HepG2 (cell line): Measurements from ENCODE around the gene ERO1A. TPM values are rescaled to one million over a fixed set of nuclear protein-coding genes. Genes with fewer than 3 reads are reported as not detected.
A peak's percentile ranks its signal among the peaks of the same experiment; 100 is the strongest.

Source experiments
- CTCF ChIP-seq: sonication (generic); formaldehyde crosslinking; IDR thresholded peaks from 2 replicates; pipeline ENCODE4 v1.5.0; 2020; ENCODE audit warnings: mild to moderate bottlenecking, missing genetic modification reagents, moderate library complexity
- DRAP1 ChIP-seq: IDR thresholded peaks from 2 replicates; pipeline ENCODE4 v1.6.1; 2016; ENCODE audit warnings: missing genetic modification reagents, missing compliant biosample characterization
- E2F2 ChIP-seq: sonication (generic); formaldehyde crosslinking; IDR thresholded peaks from 2 replicates; pipeline ENCODE4 v1.4.0; 2020; ENCODE audit warnings: missing genetic modification reagents, borderline replicate concordance
- HDAC6 ChIP-seq: fragments of 200-600 bp; sonication (generic); IDR thresholded peaks from 2 replicates; pipeline ENCODE4 v1.7.0; 2017; ENCODE audit warnings: mild to moderate bottlenecking, antibody characterized with exemption, low read length, low read depth
- JUN ChIP-seq: sonication (generic); formaldehyde crosslinking; IDR thresholded peaks from 2 replicates; pipeline ENCODE4 v1.4.0; 2020; ENCODE audit warnings: mild to moderate bottlenecking, missing genetic modification reagents
- KMT2A ChIP-seq: sonication (generic); formaldehyde crosslinking; IDR thresholded peaks from 2 replicates; pipeline ENCODE4 v1.4.0; 2020; ENCODE audit warnings: missing genetic modification reagents
- NR0B2 ChIP-seq: sonication (generic); formaldehyde crosslinking; IDR thresholded peaks from 2 replicates; pipeline ENCODE4 v1.4.0; 2020; ENCODE audit warnings: mild to moderate bottlenecking, missing genetic modification reagents
- PHB2 ChIP-seq: fragments of 450-650 bp; IDR thresholded peaks from 2 replicates; pipeline ENCODE4 v1.6.1; 2018; ENCODE audit not compliant: partially characterized antibody
- RXRA ChIP-seq: sonication (generic); formaldehyde crosslinking; IDR thresholded peaks from 2 replicates; pipeline ENCODE4 v1.5.1; 2020; ENCODE audit warnings: missing genetic modification reagents
- TEF ChIP-seq: sonication (generic); formaldehyde crosslinking; IDR thresholded peaks from 2 replicates; pipeline ENCODE4 v1.5.0; 2020; ENCODE audit warnings: missing genetic modification reagents
- TRAFD1 ChIP-seq: sonication (generic); formaldehyde crosslinking; IDR thresholded peaks from 2 replicates; pipeline ENCODE4 v1.5.1; 2020; ENCODE audit warnings: missing genetic modification reagents, mild to moderate bottlenecking, borderline replicate concordance
- ZNF275 ChIP-seq: sonication (generic); formaldehyde crosslinking; IDR thresholded peaks from 2 replicates; pipeline ENCODE4 v1.8.0; 2022; ENCODE audit warnings: missing genetic modification reagents, mild to moderate bottlenecking, inconsistent platforms, borderline replicate concordance
- ZNF329 ChIP-seq: sonication (generic); formaldehyde crosslinking; IDR thresholded peaks from 2 replicates; pipeline ENCODE4 v1.9.0; 2021; ENCODE audit warnings: low read depth, mild to moderate bottlenecking, missing genetic modification reagents
- ZNF557 ChIP-seq: sonication (generic); formaldehyde crosslinking; IDR thresholded peaks from 2 replicates; pipeline ENCODE4 v1.4.0; 2020; ENCODE audit warnings: missing genetic modification reagents
- polyA plus RNA-seq, 8 experiments: library from polyadenylated mRNA; depleted of rRNA in 3 of 8; stranded (reverse) in 7 of 8; unstranded in 1 of 8; fragments of >200 nt; fragmentation: Illumina TruSeq in 4 of 8; extraction: Trizol in 4 of 8; gene quantifications; 2 replicates each; pipeline versions ENCODE4 v1.2.1 to v1.2.3, GENCODE V29; 2011 to 2016; ENCODE audit warnings: low read depth in 4 of 8, missing spikeins in 1 of 8, mixed read lengths in 1 of 8; ENCODE audit not compliant: insufficient read depth in 1 of 8
- total RNA-seq, 5 experiments: library from RNA; depleted of rRNA; stranded (reverse); fragments of >200 nt; fragmentation: Illumina TruSeq; extraction: Trizol; gene quantifications; 2 replicates each; pipeline ENCODE4 v1.2.3, GENCODE V29; 2016; ENCODE audit warnings: low read depth in 1 of 5
- TF ChIP-seq, protein P1 (sequence below): sonication (generic); formaldehyde crosslinking; IDR thresholded peaks from 2 replicates; pipeline ENCODE4 v1.8.0; 2022; ENCODE audit warnings: mild to moderate bottlenecking, missing genetic modification reagents, moderate library complexity

Gene ERO1A
- total and polyA plus RNA-seq, 2 of the 13 experiments (the other 11 are each of a cell fraction or from before 2014, with no cell fraction given): 60.3 to 137 TPM

DNA sequence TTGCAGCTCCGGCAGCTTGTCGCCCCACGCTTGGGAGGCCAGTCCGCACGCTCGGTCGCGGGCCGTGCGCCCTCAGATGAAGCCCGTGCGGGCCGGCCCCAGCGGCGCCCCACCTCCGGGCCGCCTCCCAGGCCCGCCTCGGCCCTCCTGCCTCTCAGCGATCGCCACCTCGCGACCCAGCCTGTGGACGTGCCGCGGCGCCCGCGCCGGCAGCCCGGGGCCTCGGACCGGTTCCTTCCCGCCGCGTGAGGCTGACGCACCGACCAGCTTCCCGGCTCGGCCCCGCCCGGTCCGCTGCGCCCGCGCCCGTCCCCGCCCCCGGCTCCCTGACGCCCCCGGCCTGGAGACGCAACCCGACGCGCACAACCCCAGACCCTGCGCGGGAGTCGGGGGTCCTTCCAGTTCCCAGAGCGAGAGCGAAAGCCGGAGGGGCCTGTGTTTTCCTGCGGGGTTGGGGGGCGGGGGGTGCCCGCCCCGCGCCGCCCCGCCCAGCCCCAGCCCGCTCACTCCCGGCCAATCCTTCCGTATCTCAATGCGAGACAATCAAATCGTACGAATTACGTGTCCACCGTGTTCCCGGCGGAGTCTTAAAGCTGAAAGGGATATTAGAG lies at the start of gene ERO1A (continued):
- TF ChIP-seq, protein P1, sequence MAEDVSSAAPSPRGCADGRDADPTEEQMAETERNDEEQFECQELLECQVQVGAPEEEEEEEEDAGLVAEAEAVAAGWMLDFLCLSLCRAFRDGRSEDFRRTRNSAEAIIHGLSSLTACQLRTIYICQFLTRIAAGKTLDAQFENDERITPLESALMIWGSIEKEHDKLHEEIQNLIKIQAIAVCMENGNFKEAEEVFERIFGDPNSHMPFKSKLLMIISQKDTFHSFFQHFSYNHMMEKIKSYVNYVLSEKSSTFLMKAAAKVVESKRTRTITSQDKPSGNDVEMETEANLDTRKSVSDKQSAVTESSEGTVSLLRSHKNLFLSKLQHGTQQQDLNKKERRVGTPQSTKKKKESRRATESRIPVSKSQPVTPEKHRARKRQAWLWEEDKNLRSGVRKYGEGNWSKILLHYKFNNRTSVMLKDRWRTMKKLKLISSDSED (CRISPR knock-in tag): no peak
- TF ChIP-seq ZNF275 (CRISPR knock-in tag) (no peak), NR0B2 (CRISPR knock-in tag) (no peak), ZNF557 (CRISPR knock-in tag) (no peak), CTCF (peak; percentile 8; the same call in 1 of the 2 replicates), RXRA (CRISPR knock-in tag) (no peak), JUN (CRISPR knock-in tag) (no peak), HDAC6 (no peak), DRAP1 (CRISPR knock-in tag) (no peak; the same call in 1 of the 2 replicates), TEF (CRISPR knock-in tag) (0 out of 2 replicates have a peak, but pooled peaks have one; percentile 49), TRAFD1 (no peak), KMT2A (CRISPR knock-in tag) (peak; percentile 41; the same call in 1 of the 2 replicates), PHB2 (no peak), ZNF329 (CRISPR knock-in tag) (no peak), E2F2 (CRISPR knock-in tag) (no peak)
